ENCODE measurements around the gene FBXO46.
A peak's percentile ranks its signal among the peaks of the same experiment; 100 is the strongest.
"Not testable (repeated sequence)": the region's sequence is repeated elsewhere in the genome, so short reads cannot be mapped to it uniquely, and the experiment has no call there.

FBXO46 gene

GRCh38 chr19:45687599-45687998 is 43.1 kb downstream of the FBXO46 start:
- DNase-seq (ENCODE audit: low read depth, low spot score): no peak

- not testable (repeated sequence) for DNase-seq (ENCODE audit: low read depth, low spot score)
Observed at GRCh38 chr19:45685045-45685444, 45.7 kb downstream of the FBXO46 start.

- DNase-seq (ENCODE audit: low read depth, low spot score): no peak
Observed at GRCh38 chr19:45682908-45683307, 47.8 kb downstream of the FBXO46 start.

- no peak for DNase-seq (ENCODE audit: low read depth, low spot score)
Observed at GRCh38 chr19:45682117-45682516, 48.6 kb downstream of the FBXO46 start.

GRCh38 chr19:45681391-45682015 is 49.2 kb downstream of the FBXO46 start:
- peak; percentile 33 for DNase-seq (ENCODE audit: low read depth, low spot score)

- DNase-seq (ENCODE audit: low read depth, low spot score): peak; percentile 41
Observed at GRCh38 chr19:45677351-45678230, 53.1 kb downstream of the FBXO46 start.

GRCh38 chr19:45676851-45677263 is 53.8 kb downstream of the FBXO46 start:
- no peak for DNase-seq (ENCODE audit: low read depth, low spot score)

- no peak for DNase-seq (ENCODE audit: low read depth, low spot score)
Observed at GRCh38 chr19:45674946-45675345, 55.8 kb downstream of the FBXO46 start.

- DNase-seq (ENCODE audit: low read depth, low spot score): no peak
Observed at GRCh38 chr19:45670670-45671453, 59.8 kb downstream of the FBXO46 start.

GRCh38 chr19:45668342-45668871 is 62.3 kb downstream of the FBXO46 start:
- DNase-seq (ENCODE audit: low read depth, low spot score): no peak

- DNase-seq (ENCODE audit: low read depth, low spot score): no peak
Observed at GRCh38 chr19:45667620-45668341, 62.9 kb downstream of the FBXO46 start, which contains the start of gene GIPR. Gene GIPR, plus strand, starts transcription at chr19:45668221. Its CDS starts 1,300 bp downstream, at chr19:45669521.

- DNase-seq (ENCODE audit: low read depth, low spot score): no peak
Observed at GRCh38 chr19:45664575-45664974, 66.1 kb downstream of the FBXO46 start.

GRCh38 chr19:45663800-45664199 is 66.9 kb downstream of the FBXO46 start:
- DNase-seq (ENCODE audit: low read depth, low spot score): no peak

- DNase-seq (ENCODE audit: low read depth, low spot score): no peak
Observed at GRCh38 chr19:45660636-45661035, 70.1 kb downstream of the FBXO46 start.
